HEK293 (cell line): Measurements from ENCODE around the gene ASCL2.

ENCODE experiments used
- CTCF ChIA-PET: fragments of 350-600 bp; formaldehyde crosslinking; extraction: SDS; loops from one replicate; lab custom pipeline; 2021; ENCODE audit warnings: antibody characterized with exemption; lab: Yijun Ruan, JAX
- POLR2A ChIA-PET: fragments of 300-600 bp; formaldehyde crosslinking; extraction: SDS; loops from one replicate; lab custom pipeline; 2020; ENCODE audit warnings: antibody characterized with exemption, inconsistent platforms; lab: Yijun Ruan, JAX
- H3K27ac ChIP-seq: fragments of 200-500 bp; sonication (Bioruptor generic); 2 replicates; pipeline ENCODE4 v1.5.1; 2014; ENCODE audit warnings: low read depth, low read length, control low read depth, inconsistent platforms; ENCODE audit errors: extremely low read depth
- H3K36me3 ChIP-seq, 2 experiments: fragments of 200-500 bp in 1 of 2; sonication (Bioruptor generic) in 1 of 2; 1 replicate in 1 of 2; 2 replicates in 1 of 2; pipeline ENCODE4 v1.5.1; 2014 to 2017; ENCODE audit warnings: inconsistent platforms in 2 of 2, low read length in 2 of 2; ENCODE audit not compliant: control insufficient read depth in 2 of 2, insufficient read depth in 1 of 2
- H3K4me1 ChIP-seq: fragments of 200-500 bp; sonication (Bioruptor generic); 2 replicates; pipeline ENCODE4 v1.5.1; 2014; ENCODE audit warnings: mild to moderate bottlenecking, low read length, inconsistent platforms; ENCODE audit not compliant: control insufficient read depth, insufficient read depth
- H3K4me3 ChIP-seq: 2 replicates; pipeline ENCODE4 v1.5.1; 2011; ENCODE audit warnings: low read depth, mild to moderate bottlenecking, control low read depth, low read length, moderate library complexity
- H3K9me3 ChIP-seq: fragments of 200-500 bp; sonication (Bioruptor generic); 2 replicates; pipeline ENCODE4 v1.5.1; 2014; ENCODE audit warnings: low read depth, low read length, inconsistent platforms; ENCODE audit not compliant: control insufficient read depth, insufficient read depth
- FEZF1 ChIP-seq: fragments of 450-650 bp; formaldehyde crosslinking; IDR thresholded peaks from 2 replicates; pipeline ENCODE4 v1.5.1; 2016; ENCODE audit warnings: missing biosample characterization, missing genetic modification characterization
- GLIS1 ChIP-seq: fragments of 450-650 bp; formaldehyde crosslinking; IDR thresholded peaks from 2 replicates; pipeline ENCODE4 v1.5.1; 2016; ENCODE audit warnings: missing biosample characterization, missing genetic modification characterization
- TSHZ1 ChIP-seq: fragments of 450-650 bp; formaldehyde crosslinking; IDR thresholded peaks from 2 replicates; pipeline ENCODE4 v1.5.1; 2016; ENCODE audit warnings: missing biosample characterization, missing genetic modification characterization, borderline replicate concordance
- ZBTB21 ChIP-seq: fragments of 450-650 bp; formaldehyde crosslinking; IDR thresholded peaks from 2 replicates; pipeline ENCODE4 v1.5.1; 2017; ENCODE audit warnings: missing biosample characterization, missing genetic modification characterization
- ZBTB48 ChIP-seq: fragments of 450-650 bp; formaldehyde crosslinking; IDR thresholded peaks from 2 replicates; pipeline ENCODE4 v1.5.1; 2016; ENCODE audit warnings: missing biosample characterization, missing genetic modification characterization
- ZBTB7A ChIP-seq: fragments of 450-650 bp; formaldehyde crosslinking; IDR thresholded peaks from 2 replicates; pipeline ENCODE4 v1.5.1; 2016; ENCODE audit warnings: low read depth, missing biosample characterization, missing genetic modification characterization
- ZFP41 ChIP-seq: fragments of 450-650 bp; formaldehyde crosslinking; IDR thresholded peaks from 2 replicates; pipeline ENCODE4 v1.5.1; 2016; ENCODE audit warnings: missing biosample characterization, missing genetic modification characterization, borderline replicate concordance
- ZNF19 ChIP-seq: fragments of 450-650 bp; formaldehyde crosslinking; IDR thresholded peaks from 2 replicates; pipeline ENCODE4; 2016; ENCODE audit warnings: missing biosample characterization, missing genetic modification characterization, low read depth
- ZNF2 ChIP-seq: fragments of 450-650 bp; formaldehyde crosslinking; IDR thresholded peaks from 2 replicates; pipeline ENCODE4 v1.5.1; 2016; ENCODE audit warnings: missing biosample characterization, missing genetic modification characterization
- ZNF266 ChIP-seq: fragments of 450-650 bp; formaldehyde crosslinking; IDR thresholded peaks from 2 replicates; pipeline ENCODE4 v1.5.1; 2016; ENCODE audit warnings: missing biosample characterization, missing genetic modification characterization, low read depth
- ZNF398 ChIP-seq: fragments of 450-650 bp; formaldehyde crosslinking; IDR thresholded peaks from 2 replicates; pipeline ENCODE4 v1.5.1; 2017; ENCODE audit warnings: missing biosample characterization, missing genetic modification characterization
- ZNF473 ChIP-seq: fragments of 450-650 bp; formaldehyde crosslinking; IDR thresholded peaks from 2 replicates; pipeline ENCODE4 v1.5.1; 2017; ENCODE audit warnings: missing biosample characterization, missing genetic modification characterization
- ZNF621 ChIP-seq: fragments of 450-650 bp; formaldehyde crosslinking; IDR thresholded peaks from 2 replicates; pipeline ENCODE4 v1.5.1; 2017; ENCODE audit warnings: missing biosample characterization, missing genetic modification characterization
- ZNF664 ChIP-seq: fragments of 450-650 bp; formaldehyde crosslinking; IDR thresholded peaks from 2 replicates; pipeline ENCODE4 v1.5.1; 2016; ENCODE audit warnings: missing biosample characterization, missing genetic modification characterization
- ZNF670 ChIP-seq: fragments of 450-650 bp; formaldehyde crosslinking; IDR thresholded peaks from 2 replicates; pipeline ENCODE4 v1.5.1; 2016; ENCODE audit warnings: missing biosample characterization, missing genetic modification characterization, low read depth
- ZNF830 ChIP-seq: fragments of 450-650 bp; IDR thresholded peaks from 2 replicates; pipeline ENCODE4 v1.5.0; 2018; ENCODE audit warnings: missing biosample characterization, missing genetic modification characterization, low read depth, mild to moderate bottlenecking, moderate library complexity
- TF ChIP-seq, protein P1 (sequence below): IDR thresholded peaks from 2 replicates; pipeline ENCODE4 v1.6.1; 2011; ENCODE audit warnings: mild to moderate bottlenecking, low read depth, low read length, borderline replicate concordance
- TF ChIP-seq, protein P2 (sequence below): fragments of 450-650 bp; formaldehyde crosslinking; IDR thresholded peaks from 2 replicates; pipeline ENCODE4 v1.5.1; 2016; ENCODE audit warnings: missing biosample characterization, missing genetic modification characterization

Gene ASCL2

GRCh38 chr11:2266586-2267305 is 3.6 kb downstream of the ASCL2 start:
- no peaks in the 10 kb centered on the region for H3K36me3 ChIP-seq
- TF ChIP-seq ZNF664 (tag by site-specific recombination): no peak
- TF ChIP-seq TSHZ1: no peak
- TF ChIP-seq FEZF1 (tag by site-specific recombination): no peak
- no peak for TF ChIP-seq GLIS1 (tag by site-specific recombination)
- TF ChIP-seq ZNF621 (tag by site-specific recombination): no peak
- no peak for TF ChIP-seq ZNF670 (tag by site-specific recombination)
- no peak for TF ChIP-seq ZNF830
- TF ChIP-seq ZNF398: no peak
- TF ChIP-seq, protein P1, sequence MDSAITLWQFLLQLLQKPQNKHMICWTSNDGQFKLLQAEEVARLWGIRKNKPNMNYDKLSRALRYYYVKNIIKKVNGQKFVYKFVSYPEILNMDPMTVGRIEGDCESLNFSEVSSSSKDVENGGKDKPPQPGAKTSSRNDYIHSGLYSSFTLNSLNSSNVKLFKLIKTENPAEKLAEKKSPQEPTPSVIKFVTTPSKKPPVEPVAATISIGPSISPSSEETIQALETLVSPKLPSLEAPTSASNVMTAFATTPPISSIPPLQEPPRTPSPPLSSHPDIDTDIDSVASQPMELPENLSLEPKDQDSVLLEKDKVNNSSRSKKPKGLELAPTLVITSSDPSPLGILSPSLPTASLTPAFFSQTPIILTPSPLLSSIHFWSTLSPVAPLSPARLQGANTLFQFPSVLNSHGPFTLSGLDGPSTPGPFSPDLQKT: no peak
- no peak for TF ChIP-seq ZNF19
- no peak for TF ChIP-seq ZBTB48 (tag by site-specific recombination)
- TF ChIP-seq ZFP41 (tag by site-specific recombination): no peak
- TF ChIP-seq ZBTB7A (tag by site-specific recombination): no peak
- TF ChIP-seq ZNF2 (tag by site-specific recombination): no peak
- TF ChIP-seq ZNF266 (tag by site-specific recombination): no peak
- TF ChIP-seq, protein P2, sequence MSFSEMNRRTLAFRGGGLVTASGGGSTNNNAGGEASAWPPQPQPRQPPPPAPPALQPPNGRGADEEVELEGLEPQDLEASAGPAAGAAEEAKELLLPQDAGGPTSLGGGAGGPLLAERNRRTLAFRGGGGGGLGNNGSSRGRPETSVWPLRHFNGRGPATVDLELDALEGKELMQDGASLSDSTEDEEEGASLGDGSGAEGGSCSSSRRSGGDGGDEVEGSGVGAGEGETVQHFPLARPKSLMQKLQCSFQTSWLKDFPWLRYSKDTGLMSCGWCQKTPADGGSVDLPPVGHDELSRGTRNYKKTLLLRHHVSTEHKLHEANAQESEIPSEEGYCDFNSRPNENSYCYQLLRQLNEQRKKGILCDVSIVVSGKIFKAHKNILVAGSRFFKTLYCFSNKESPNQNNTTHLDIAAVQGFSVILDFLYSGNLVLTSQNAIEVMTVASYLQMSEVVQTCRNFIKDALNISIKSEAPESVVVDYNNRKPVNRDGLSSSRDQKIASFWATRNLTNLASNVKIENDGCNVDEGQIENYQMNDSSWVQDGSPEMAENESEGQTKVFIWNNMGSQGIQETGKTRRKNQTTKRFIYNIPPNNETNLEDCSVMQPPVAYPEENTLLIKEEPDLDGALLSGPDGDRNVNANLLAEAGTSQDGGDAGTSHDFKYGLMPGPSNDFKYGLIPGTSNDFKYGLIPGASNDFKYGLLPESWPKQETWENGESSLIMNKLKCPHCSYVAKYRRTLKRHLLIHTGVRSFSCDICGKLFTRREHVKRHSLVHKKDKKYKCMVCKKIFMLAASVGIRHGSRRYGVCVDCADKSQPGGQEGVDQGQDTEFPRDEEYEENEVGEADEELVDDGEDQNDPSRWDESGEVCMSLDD (tag by site-specific recombination): no peak
- no peak for TF ChIP-seq ZBTB21 (tag by site-specific recombination)
- no peak for TF ChIP-seq ZNF473 (tag by site-specific recombination)
- POLR2A ChIA-PET: no interaction called here
- CTCF ChIA-PET: interaction anchor here (1.5 kb wide), 1 partner anchor 154 kb away, joined by 5 read pairs; no protein-coding TSS in a partner anchor
- H3K4me1 ChIP-seq: no peaks in the 10 kb centered on the region
- no peak overlapping the region for H3K4me3 ChIP-seq
- no peak overlapping the region for H3K27ac ChIP-seq
- H3K9me3 ChIP-seq: no peaks in the 10 kb centered on the region
